Panc1 (cell line): ENCODE measurements around the gene P3R3URF.

Experiments used
- REST ChIP-seq, 2 experiments: IDR thresholded peaks; 2 replicates each; pipeline ENCODE4 v1.6.1; 2011 to 2012; ENCODE audit warnings: low read depth in 2 of 2, control low read depth in 1 of 2, low read length in 1 of 2, mild to moderate bottlenecking in 1 of 2, moderate library complexity in 1 of 2; ENCODE audit not compliant: insufficient read depth in 1 of 2
- TF ChIP-seq, protein P1 (sequence below): fragments of 450-650 bp; IDR thresholded peaks from 2 replicates; pipeline ENCODE4 v1.5.1; 2017; ENCODE audit warnings: mild to moderate bottlenecking

DNA sequence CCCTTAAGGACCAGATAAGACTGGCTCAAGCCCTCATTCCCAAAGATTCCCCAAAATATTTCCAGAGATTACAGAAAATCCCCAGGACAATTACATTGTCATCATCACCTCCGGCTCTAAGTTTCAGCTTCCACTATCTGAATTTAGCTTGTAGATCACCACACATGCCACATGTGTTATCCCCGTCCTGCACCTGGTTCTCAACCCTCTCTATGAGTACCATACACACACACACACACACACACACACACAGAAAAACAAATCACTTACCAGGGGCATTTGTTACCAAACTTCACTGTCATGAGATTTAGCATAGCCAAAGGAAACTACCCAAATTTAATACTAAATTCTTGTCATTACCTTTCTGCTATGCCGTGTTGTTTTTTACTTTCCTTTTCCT is 16.8 kb downstream of the P3R3URF start:
- TF ChIP-seq, protein P1, sequence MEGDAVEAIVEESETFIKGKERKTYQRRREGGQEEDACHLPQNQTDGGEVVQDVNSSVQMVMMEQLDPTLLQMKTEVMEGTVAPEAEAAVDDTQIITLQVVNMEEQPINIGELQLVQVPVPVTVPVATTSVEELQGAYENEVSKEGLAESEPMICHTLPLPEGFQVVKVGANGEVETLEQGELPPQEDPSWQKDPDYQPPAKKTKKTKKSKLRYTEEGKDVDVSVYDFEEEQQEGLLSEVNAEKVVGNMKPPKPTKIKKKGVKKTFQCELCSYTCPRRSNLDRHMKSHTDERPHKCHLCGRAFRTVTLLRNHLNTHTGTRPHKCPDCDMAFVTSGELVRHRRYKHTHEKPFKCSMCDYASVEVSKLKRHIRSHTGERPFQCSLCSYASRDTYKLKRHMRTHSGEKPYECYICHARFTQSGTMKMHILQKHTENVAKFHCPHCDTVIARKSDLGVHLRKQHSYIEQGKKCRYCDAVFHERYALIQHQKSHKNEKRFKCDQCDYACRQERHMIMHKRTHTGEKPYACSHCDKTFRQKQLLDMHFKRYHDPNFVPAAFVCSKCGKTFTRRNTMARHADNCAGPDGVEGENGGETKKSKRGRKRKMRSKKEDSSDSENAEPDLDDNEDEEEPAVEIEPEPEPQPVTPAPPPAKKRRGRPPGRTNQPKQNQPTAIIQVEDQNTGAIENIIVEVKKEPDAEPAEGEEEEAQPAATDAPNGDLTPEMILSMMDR = no peak
- TF ChIP-seq REST (IDR thresholded peaks at IDR 0.05; ENCODE audit: insufficient read depth in 1 of 2, low read depth in 2 of 2, low read length in 1 of 2) = no peak
